Activated naive CD8-positive, alpha-beta T cell treated with anti-CD3 and anti-CD28 coated beads, Interleukin-2, amount 50 U/mL, for 16 hours (primary cell): ENCODE measurements around the gene APOL6.

Experiments used
- DNase-seq: peaks from one replicate; pipeline ENCODE4 v3.0.0-alpha.2; 2020; ENCODE audit warnings: low read depth, low spot score

APOL6 gene, protein sequence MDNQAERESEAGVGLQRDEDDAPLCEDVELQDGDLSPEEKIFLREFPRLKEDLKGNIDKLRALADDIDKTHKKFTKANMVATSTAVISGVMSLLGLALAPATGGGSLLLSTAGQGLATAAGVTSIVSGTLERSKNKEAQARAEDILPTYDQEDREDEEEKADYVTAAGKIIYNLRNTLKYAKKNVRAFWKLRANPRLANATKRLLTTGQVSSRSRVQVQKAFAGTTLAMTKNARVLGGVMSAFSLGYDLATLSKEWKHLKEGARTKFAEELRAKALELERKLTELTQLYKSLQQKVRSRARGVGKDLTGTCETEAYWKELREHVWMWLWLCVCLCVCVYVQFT

DNA sequence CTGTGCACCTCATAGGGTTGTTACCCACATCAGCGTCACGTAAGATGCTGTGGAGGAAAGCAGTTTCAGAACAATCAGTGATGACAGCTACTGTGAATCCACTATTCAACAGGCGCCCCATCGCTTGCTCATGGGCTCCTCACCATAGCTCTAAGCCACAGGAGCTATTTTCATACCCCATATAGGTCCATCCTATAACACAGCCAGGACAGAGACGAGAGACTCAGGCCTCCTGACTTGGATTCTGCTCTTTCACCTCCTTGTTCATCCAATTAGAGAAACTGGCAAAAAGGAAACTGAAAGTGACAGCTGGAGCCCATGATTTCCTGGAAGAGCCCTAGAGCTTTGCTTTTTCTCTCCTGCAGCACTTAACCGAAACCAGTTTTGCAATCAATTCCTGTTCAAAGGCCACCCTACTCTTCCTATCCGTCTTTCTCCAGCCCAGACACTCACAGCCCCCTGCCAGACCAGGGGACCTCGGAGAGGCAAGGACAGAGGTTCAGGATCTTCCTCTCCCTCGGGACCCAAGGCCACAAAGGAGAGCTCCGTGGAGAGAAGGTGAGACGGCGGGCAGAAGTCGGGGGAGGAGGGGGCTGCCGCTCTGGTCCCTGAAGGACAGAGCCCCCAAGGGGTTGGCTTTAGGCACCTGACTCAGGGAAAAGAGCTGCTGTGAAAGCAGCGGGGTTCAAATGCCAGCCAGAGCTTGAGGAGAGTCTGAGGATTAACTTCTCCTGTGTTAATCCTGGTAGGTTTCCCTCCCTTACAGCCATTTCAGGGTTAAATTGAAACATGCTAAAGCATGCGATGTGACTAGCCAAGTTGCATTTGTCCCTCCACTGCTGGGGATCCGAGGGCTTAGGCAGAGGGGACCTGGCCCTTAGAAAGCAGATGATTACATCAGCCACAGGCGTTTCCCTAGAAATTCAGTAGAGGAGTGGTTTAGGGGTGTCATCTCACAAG lies at the start of gene APOL6:
Gene APOL6, plus strand, starts transcription at position 381 of the 960 bp plus-strand sequence. CDS start 7,980 bp downstream, outside the sequence.
- DNase-seq = peak; percentile 41

DNA sequence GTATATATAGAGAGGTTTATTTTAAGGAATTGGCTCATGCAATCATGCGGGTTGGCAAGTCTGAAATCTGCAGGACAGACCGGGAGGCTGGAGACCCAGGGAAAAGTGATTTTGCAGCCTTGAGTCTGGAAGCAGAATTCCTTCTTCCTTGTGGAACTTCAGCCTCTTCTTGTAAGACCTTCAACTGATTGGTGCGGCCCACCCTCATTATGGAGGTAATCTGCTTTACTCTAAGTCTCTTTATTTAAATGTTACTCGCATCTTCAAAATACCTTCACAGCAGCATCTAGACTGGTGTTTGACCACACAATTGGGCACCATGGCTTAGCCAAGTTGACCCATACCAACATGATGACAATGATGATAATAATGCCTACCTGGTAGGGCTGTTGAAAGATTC lies 48.9 kb upstream of the APOL6 start:
- DNase-seq = no peak

- no peak for DNase-seq
Measured at GRCh38 chr22:35600476-35600875, 47.8 kb upstream of the APOL6 start.

DNA sequence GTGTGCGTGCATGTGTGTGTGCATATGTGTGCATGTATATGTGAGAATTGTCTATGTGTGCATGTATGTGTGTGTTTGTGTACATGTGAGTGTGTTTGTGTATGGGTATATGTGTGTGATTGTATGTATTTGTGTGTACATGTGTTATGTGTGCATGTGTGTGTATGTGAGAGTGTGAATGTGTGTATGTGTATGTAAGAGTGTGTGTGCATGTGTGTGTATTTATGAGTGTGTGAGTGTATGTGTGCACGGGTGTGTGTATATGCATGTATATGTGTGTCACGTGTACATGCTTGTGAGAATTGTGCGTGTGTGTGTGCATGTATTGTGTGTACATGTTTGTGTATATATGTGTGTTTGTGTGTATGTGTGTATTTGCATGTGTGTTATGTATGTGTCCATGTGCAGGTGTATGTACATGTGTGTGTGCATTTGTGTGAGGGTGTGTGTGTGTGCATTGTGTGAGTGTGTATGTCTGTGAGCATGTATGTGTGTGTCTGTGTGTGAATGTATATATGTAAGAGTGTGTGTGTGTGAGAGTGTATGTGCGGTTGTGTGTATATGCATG lies 47.1 kb upstream of the APOL6 start:
- no peak for DNase-seq

DNA sequence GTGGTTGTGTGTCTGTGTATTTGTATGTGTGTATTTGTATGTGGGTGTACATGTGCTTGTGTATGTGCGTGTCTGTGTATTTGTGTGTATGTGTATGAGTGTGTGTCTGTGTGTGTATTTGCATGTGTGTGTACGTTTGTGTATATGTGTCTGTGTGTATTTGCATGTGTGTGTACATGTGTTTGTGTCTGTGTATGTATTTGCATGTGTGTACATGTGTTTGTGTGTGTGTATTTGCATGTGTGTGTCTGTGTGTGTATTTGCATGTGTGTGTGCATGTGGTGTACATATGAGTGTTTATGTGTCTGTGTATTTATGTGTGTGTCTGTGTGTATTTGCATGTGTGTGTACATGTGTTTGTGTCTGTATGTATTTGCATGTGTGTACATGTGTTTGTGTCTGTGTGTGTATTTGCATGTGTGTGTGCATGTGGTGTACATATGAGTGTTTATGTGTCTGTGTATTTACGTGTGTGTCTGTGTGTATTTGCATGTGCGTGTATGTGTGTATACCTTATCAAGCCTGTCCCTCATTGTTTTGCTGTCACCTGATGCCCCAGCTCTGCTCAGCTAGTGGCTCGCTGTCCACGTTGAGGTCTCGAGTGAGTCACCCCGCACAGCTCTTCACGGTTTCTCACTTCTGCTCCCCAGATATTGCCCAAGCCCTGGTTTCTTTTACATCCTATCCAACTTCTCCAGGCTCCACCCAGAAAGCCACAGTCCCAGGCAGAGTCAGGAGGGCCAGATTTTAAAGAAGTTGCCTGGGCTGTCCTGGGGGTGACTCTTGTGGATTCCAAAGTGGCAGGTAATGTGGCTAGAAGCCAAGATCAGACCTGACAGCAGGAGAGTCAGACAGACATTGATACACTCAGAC lies 46.3 kb upstream of the APOL6 start:
- DNase-seq = no peak

DNA sequence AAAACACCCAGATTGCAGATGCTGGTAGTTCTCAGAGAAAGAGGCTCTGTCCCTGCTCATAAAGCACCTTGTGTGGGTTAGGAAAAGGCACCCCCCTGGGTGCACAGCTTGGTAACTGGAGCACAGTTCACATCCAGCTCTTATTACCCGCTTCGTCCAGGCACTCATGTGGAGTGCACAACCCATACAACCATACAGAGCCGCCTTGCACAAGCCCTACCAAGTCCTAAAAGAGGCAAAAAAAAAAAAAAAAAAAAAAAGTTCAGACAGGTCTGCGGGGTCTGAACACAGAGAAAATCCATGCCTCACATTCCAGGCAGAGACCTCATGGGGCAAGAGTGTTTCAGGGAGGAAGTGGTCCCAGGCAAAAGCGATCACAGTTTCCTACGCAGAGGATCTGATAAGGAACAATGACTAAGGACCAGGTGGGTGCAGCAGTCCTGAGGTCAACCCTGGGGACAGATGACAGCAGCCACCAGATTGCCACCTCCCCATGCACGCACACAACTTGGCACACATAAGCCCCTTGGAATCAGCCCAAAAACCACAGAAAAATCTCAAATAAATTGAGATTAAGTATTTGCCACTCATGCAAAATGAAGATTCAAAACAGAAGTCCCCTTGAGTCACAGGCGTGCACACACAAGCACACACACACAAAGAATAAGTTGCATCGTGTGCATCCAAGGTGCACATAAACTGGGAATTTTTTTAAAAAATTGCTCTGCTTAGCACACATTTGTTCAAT lies 43.5 kb upstream of the APOL6 start:
- no peak for DNase-seq

- no peak for DNase-seq
Measured at GRCh38 chr22:35605369-35605680, 42.9 kb upstream of the APOL6 start.

DNA sequence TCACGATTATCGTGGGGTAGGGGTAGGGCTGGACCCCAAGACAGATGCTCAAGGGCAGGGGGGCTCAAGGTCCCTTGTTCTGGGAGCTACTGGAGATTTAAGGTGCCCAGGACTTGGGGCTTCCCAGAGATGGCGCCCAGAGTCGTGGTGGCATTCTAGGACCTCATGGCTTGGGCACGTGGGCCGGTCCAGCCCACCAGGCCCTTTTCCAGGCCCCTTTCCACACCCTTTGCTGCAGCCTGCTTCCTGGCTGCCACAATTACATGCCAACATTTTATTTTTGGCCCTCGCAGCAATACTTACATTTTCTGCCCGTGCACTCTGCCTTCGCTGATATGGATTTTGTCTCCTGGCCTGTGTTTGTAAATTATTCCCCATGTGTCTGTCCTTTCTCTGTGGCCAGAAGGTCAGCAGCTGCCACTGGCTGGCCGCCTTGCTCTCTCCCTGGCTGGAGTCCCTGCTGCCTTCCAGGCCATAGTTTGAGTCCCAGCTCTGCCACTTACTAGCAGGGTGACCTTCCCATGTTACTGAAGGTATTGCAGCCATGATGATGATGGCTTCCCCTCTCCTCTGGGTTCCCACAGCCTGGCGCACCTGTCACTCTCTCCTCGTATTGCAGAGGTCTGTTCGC lies 42.3 kb upstream of the APOL6 start:
- DNase-seq = no peak

DNA sequence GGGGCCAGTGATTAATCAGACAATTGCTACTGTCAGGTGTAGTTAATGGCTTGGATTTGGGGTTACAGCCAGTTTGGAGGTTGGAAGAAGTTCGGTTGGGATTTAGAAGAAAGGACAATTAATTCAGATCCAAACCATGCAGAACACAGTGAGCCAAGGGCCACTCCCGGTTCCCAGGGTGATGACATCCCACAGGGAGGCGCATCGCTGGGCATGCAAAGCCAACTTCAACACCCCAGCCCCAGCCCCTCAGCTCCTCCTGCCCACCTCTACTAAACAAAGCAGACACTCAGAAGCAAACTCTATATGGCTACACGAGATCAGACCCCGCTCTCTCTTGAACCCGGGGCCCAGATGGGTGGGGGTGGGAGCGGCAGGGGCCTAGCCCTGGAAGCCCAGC lies 41.3 kb upstream of the APOL6 start:
- DNase-seq = no peak

- DNase-seq = no peak
Measured at GRCh38 chr22:35608088-35608487, 40.2 kb upstream of the APOL6 start.

DNA sequence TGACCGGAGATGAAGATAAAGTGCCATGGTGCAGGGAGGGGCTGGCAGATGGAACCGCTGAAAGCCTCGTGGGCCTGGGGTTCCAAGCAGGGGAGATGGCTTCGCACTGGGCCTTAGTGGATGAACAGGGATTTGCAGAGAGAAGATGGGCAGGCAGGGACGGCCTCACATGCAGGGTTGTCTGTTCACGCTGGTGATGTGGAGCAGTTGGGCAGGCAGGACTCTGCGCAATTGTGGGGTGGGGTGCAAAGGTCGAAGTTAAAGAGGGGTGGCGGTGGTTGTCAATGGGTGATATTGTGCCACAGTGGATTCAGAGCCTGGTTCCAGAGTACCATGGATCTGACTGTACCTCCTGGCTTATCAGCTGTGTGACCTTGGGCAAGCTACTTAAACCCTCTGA lies 39.0 kb upstream of the APOL6 start:
- no peak for DNase-seq

DNA sequence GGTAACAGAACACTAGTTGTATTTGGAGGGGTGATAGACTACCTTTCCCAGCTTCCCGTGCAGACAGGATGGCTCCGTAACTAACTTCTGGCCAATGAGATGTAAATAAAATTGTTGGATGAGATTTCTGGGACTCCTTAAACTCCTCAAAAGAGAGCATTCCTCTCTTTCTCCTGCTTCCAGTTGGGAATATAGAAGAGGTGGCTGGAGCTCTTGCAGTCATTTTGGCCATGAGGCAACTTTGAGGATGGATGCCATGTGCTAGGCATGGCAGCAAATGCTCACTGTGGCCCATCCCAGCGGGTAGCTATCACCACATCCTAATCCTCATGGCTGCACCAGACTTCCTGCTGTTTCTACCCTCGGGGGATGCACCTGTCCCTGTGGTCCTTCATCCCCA lies 38.5 kb upstream of the APOL6 start:
- no peak for DNase-seq

DNA sequence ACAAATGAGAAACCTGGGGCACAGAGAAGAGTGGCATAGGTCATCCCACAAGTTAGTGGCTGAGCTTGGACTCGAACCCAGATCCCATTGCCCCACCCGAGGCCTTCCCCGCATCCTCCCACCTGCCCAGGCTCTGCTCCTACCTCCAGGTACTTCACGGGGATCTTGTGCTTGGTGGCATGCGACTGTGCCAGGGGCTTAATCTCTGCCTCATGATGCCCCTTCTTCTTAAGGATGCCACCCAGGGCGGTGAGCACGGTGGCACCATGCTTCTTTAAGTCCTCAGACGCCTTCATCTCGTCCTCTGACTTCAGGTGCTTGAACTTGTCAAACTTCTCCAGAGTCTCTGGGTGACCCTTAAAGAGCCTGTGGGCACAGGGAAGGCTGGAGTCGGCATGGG lies 37.5 kb upstream of the APOL6 start:
- DNase-seq = no peak

- DNase-seq = no peak
Measured at GRCh38 chr22:35611200-35611890, 36.9 kb upstream of the APOL6 start.

DNA sequence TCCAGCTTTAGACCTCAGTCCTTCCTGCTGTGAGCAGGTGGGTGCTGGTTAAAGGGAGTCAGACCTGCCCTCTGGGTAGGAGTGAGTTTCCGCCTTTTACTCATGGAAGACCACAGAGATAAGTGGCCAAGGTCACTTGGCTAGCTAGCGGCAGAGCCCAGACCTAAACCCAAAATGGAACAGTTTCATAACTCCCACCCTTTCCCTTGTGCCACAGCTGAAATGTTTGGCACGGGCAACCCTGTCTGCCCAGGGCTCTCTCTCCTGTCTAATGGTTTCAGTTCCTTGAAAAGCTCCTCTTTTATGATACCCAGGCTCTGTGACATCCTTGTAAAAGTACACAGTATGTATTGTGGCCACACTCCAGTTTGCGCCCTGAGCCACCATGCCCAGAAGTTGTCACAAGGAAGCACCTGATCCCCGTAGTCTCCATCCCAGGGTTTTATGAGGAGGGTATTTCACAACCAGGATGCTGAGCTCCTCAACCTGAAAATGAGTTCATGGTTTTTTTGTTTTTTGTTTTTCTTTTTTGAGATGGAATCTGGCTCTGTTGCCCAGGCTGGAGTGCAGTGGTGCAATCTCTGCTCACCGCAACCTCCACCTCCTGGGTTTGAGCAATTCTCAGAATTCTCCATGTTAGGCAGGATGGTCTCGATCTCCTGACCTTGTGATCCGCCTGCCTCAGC lies 36.2 kb upstream of the APOL6 start:
- DNase-seq = no peak

DNA sequence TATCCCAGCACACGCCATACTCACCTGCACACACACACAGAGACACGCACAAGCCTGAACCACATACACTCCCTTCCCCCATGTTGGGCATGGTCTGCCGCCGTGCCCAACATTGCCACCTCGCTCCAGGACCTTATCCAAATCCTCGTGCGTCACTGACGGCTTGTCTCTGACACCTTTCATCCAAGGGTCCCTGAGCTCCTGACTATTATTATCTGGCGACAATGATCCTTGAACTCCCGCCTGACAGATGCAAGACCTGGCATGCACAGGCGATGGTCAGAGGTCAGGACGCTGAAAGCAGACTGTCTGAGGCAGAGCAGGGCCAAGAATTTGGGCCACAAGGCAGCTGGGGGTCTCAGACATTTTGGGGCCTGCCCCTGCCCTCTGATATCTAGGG lies 35.3 kb upstream of the APOL6 start:
- DNase-seq = no peak

- no peak for DNase-seq
Measured at GRCh38 chr22:35614404-35614803, 33.8 kb upstream of the APOL6 start.

- DNase-seq = no peak
Measured at GRCh38 chr22:35615156-35615555, 33.1 kb upstream of the APOL6 start.

DNA sequence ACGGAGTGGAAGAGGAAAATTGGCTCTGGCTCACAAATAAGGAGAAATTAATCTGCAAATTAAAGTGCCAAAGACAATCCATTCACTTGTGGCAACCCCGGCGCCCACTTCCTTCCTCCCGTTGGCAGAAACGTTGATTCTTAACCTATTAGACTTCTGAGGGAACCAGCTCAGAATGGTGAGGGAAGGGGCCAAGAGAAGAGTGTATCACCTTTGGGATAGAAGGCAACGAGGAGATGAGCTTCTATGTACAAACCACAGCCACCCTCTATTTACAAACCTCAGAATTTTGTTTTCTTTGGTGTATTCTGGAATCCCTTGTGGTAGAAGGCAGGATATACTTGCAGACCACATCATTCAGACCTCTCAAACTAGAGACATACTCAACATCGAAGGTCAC lies 32.2 kb upstream of the APOL6 start:
- DNase-seq = no peak
